NT2/D1 (cell line): ENCODE results near the gene CAMTA1.

Experiments
- DNase-seq: peaks from one replicate; pipeline ENCODE4 v3.0.0-alpha.2; 2011; ENCODE audit warnings: low read depth, low spot score
- H3K27me3 ChIP-seq: 2 replicates; pipeline ENCODE4 v1.6.0; 2011; ENCODE audit warnings: mild to moderate bottlenecking; ENCODE audit not compliant: insufficient read length, insufficient read depth
- H3K36me3 ChIP-seq: 2 replicates; pipeline ENCODE4 v1.6.1; 2011; ENCODE audit warnings: mild to moderate bottlenecking, low read length, mixed read lengths; ENCODE audit not compliant: insufficient read depth, insufficient read length
- H3K4me1 ChIP-seq: 2 replicates; pipeline ENCODE4 v1.5.1; 2011; ENCODE audit not compliant: insufficient read depth, insufficient read length
- H3K4me3 ChIP-seq: 2 replicates; pipeline ENCODE4 v1.5.1; 2011; ENCODE audit warnings: low read depth; ENCODE audit not compliant: insufficient read length
- H3K9ac ChIP-seq: 2 replicates; pipeline ENCODE4 v1.6.0; 2011; ENCODE audit warnings: low read depth; ENCODE audit not compliant: insufficient read length
- H3K9me3 ChIP-seq: 2 replicates; pipeline ENCODE4 v1.5.1; 2011; ENCODE audit warnings: mild to moderate bottlenecking, low read length; ENCODE audit not compliant: insufficient read depth
- SUZ12 ChIP-seq: IDR thresholded peaks from 2 replicates; pipeline ENCODE4 v1.6.1; 2011; ENCODE audit not compliant: insufficient read length, insufficient read depth; ENCODE audit errors: extremely low read depth
- YY1 ChIP-seq: IDR thresholded peaks from 2 replicates; pipeline ENCODE4 v1.6.1; 2011; ENCODE audit not compliant: insufficient read length, insufficient read depth
- ZNF274 ChIP-seq: IDR thresholded peaks from 2 replicates; pipeline ENCODE4 v1.6.1; 2011; ENCODE audit warnings: mild to moderate bottlenecking, low read depth, low read length

Gene CAMTA1

GRCh38 chr1:6813165-6813564 is 27.9 kb downstream of the CAMTA1 start:
- DNase-seq = no peak
- Histone ChIP-seq H3K4me3 (no peak overlapping the region), H3K27me3 (no peaks in the 10 kb centered on the region), H3K9me3 (no peaks in the 10 kb centered on the region), H3K9ac (no peak overlapping the region), H3K36me3 (peaks cover 9% of the 10 kb centered on the region), H3K4me1 (no peaks in the 10 kb centered on the region)
- no peak for TF ChIP-seq YY1

- TF ChIP-seq ZNF274 = no peak
- Histone ChIP-seq H3K4me3 (no peak overlapping the region), H3K9me3 (no peaks in the 10 kb centered on the region), H3K9ac (no peak overlapping the region), H3K36me3 (peaks cover 4% of the 10 kb centered on the region), H3K27me3 (no peaks in the 10 kb centered on the region), H3K4me1 (no peaks in the 10 kb centered on the region)
- no peak for DNase-seq
Measured at GRCh38 chr1:6815726-6816125, 30.5 kb downstream of the CAMTA1 start.

DNA sequence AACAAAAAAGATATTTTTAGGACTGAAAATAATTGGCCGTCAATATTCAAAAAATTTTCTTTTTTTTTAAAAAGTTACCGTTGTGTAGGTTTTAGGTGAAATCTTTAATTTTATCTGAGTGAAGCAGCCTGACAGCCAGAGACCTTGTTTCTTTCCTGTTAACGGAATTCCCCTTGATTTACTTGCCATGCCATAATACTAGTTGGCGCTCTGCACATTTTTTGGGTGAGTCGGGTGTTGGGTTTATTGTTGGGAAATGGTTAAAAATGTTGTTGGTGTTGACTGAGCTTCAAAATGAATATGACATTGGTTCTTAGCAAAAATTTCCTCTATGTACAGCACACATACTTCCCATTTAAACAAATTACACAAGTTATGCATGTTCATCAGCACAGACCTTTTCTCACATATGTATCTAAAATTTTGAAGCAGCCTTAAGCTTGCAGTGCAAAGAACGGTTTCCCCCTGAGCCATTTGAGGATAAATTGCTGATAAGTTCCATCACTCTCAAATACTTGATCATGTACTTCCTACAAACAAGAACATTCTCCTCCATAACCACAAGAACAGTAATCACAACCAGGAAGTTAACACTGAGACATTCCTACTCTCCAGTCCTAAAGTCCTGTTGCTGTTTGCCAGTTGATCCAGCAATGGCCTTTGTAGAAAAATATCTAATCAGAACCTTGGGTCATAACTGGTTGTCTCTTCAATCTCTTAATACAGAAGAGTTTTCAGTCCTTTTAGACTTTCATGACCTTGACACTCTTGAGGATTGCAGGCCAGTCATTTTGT is 34.2 kb downstream of the CAMTA1 start:
- Histone ChIP-seq H3K4me3 (no peak overlapping the region), H3K9me3 (no peaks in the 10 kb centered on the region), H3K27me3 (no peaks in the 10 kb centered on the region), H3K9ac (no peak overlapping the region), H3K36me3 (peaks cover 4% of the 10 kb centered on the region), H3K4me1 (no peaks in the 10 kb centered on the region)
- no peak for TF ChIP-seq SUZ12
- TF ChIP-seq YY1 = no peak
- no peak for TF ChIP-seq ZNF274
- DNase-seq = no peak

DNA sequence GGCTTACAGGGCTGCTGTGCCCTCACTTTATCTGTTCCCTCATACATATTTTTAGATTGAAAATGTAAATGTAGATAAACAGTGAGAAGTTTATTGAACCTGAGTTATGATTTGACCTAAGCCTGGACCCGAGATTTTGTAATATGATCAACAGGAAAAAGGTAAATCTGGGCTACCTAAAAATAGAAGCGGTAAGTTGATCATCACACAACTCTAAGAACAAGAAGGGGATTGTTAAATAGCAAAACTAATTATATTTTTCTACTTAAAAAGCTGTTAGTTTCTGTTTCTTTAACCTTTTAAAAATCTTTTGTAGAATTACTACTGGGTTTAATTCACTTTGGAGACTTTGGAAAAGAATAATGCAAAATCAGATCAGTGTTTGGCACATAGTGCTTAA is 35.6 kb downstream of the CAMTA1 start:
- Histone ChIP-seq H3K9me3 (no peaks in the 10 kb centered on the region), H3K4me3 (no peak overlapping the region), H3K4me1 (no peaks in the 10 kb centered on the region), H3K36me3 (peaks cover 4% of the 10 kb centered on the region), H3K27me3 (no peaks in the 10 kb centered on the region), H3K9ac (no peak overlapping the region)
- TF ChIP-seq ZNF274 (no peak), SUZ12 (no peak), YY1 (no peak)
- DNase-seq = no peak

- no peaks in the 10 kb centered on the region for H3K4me1 ChIP-seq
- no peak for DNase-seq
- H3K27me3 ChIP-seq = no peaks in the 10 kb centered on the region
- no peaks in the 10 kb centered on the region for H3K9me3 ChIP-seq
- peaks cover 12% of the 10 kb centered on the region for H3K36me3 ChIP-seq
- H3K9ac ChIP-seq = no peak overlapping the region
- no peak for TF ChIP-seq SUZ12
- TF ChIP-seq ZNF274 = no peak
- TF ChIP-seq YY1 = no peak
- H3K4me3 ChIP-seq = no peak overlapping the region
Measured at GRCh38 chr1:6822530-6823359, 37.5 kb downstream of the CAMTA1 start.

DNA sequence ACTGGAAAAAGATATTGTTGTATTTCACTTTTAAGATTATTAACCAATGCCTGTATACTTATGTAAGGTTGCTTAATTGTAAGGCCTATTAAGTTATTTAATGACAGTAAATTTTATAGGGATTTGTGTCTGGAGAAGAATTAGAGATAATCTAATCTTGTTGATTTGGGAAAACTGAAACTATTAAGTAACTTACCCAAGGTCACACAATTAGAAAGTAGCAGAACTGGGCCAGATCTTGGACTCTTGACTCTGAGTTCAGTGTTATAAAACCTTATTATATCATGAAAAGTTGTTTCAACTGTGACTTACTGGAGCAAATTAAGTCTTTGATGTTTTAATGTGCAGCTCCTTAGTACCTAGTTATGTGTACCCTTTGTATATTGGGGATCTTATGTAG is 38.5 kb downstream of the CAMTA1 start:
- Histone ChIP-seq H3K4me3 (no peak overlapping the region), H3K9me3 (no peaks in the 10 kb centered on the region), H3K4me1 (no peaks in the 10 kb centered on the region), H3K27me3 (no peaks in the 10 kb centered on the region), H3K36me3 (peaks cover 14% of the 10 kb centered on the region), H3K9ac (no peak overlapping the region)
- DNase-seq = no peak
- TF ChIP-seq ZNF274 (no peak), SUZ12 (no peak), YY1 (no peak)

- H3K9ac ChIP-seq = no peak overlapping the region
- no peaks in the 10 kb centered on the region for H3K27me3 ChIP-seq
- TF ChIP-seq ZNF274 (no peak), SUZ12 (no peak), YY1 (no peak)
- H3K4me3 ChIP-seq = no peak overlapping the region
- no peaks in the 10 kb centered on the region for H3K9me3 ChIP-seq
- H3K4me1 ChIP-seq = no peaks in the 10 kb centered on the region
- peaks cover 18% of the 10 kb centered on the region for H3K36me3 ChIP-seq
- no peak for DNase-seq
Measured at GRCh38 chr1:6824665-6825368, 39.6 kb downstream of the CAMTA1 start.
